Smooth muscle cell (in vitro differentiated cells): Measurements from ENCODE around the gene PRPF40A. TPM values are rescaled to one million over a fixed set of nuclear protein-coding genes. Genes with fewer than 3 reads are reported as not detected.

Experiments
- DNase-seq: peaks from one replicate; lab custom pipeline; 2025; ENCODE audit not compliant: unreplicated experiment; lab: John Stamatoyannopoulos, UW
- H2AFZ ChIP-seq: fragments of 200-600 bp; sonication (generic); 2 replicates; pipeline ENCODE4 v1.6.0; 2016; ENCODE audit warnings: antibody characterized with exemption, low read depth, mild to moderate bottlenecking
- H3F3A ChIP-seq: fragments of 200-600 bp; sonication (generic); 2 replicates; pipeline ENCODE4 v1.6.0; 2017; ENCODE audit warnings: antibody characterized with exemption, low read depth
- H3K27ac ChIP-seq: fragments of 200-600 bp; sonication (generic); 2 replicates; pipeline ENCODE4 v1.5.1; 2016; ENCODE audit warnings: low read depth, mild to moderate bottlenecking
- H3K27me3 ChIP-seq: fragments of 200-600 bp; sonication (generic); 2 replicates; pipeline ENCODE4 v1.6.1; 2016; ENCODE audit warnings: low read depth, mild to moderate bottlenecking
- H3K36me3 ChIP-seq: fragments of 200-600 bp; sonication (generic); 2 replicates; pipeline ENCODE4 v1.5.1; 2016; ENCODE audit warnings: low read depth
- H3K4me1 ChIP-seq: fragments of 200-600 bp; sonication (generic); 2 replicates; pipeline ENCODE4 v1.5.1; 2016; ENCODE audit warnings: low read depth
- H3K4me2 ChIP-seq: fragments of 200-600 bp; sonication (generic); 2 replicates; pipeline ENCODE4 v1.6.0; 2016; ENCODE audit warnings: mild to moderate bottlenecking
- H3K4me3 ChIP-seq: fragments of 200-600 bp; sonication (generic); 2 replicates; pipeline ENCODE4 v1.5.1; 2016; ENCODE audit warnings: mild to moderate bottlenecking
- H3K79me2 ChIP-seq: fragments of 200-600 bp; sonication (generic); 2 replicates; pipeline ENCODE4 v1.6.0; 2016; ENCODE audit warnings: low read depth, mild to moderate bottlenecking
- H3K9ac ChIP-seq: fragments of 200-600 bp; sonication (generic); 2 replicates; pipeline ENCODE4 v1.6.0; 2016; ENCODE audit warnings: low read depth
- H3K9me3 ChIP-seq: fragments of 200-600 bp; sonication (generic); replicated peaks from 2 replicates; pipeline ENCODE4 v1.5.1; 2016; ENCODE audit warnings: low read depth
- H4K20me1 ChIP-seq: fragments of 200-600 bp; sonication (generic); 2 replicates; pipeline ENCODE4 v1.6.0; 2016; ENCODE audit warnings: low read depth
- WGBS: methylation state at CpG from one replicate; pipeline ENCODE4 v1.1.7; 2016; ENCODE audit warnings: low lambda C conversion rate; 5-methylcytosine and 5-hydroxymethylcytosine counted together
- polyA plus RNA-seq: library from polyadenylated mRNA; unstranded; fragments of >200 nt; fragmentation: Nextera tagmentation; extraction: Ambion mirVana; gene quantifications from 2 replicates; pipeline ENCODE4 v1.2.1, GENCODE V29; 2016
- total RNA-seq: library from RNA; depleted of rRNA; stranded (reverse); fragments of >200 nt; gene quantifications from 2 replicates; pipeline ENCODE4 v1.2.3, GENCODE V29; 2014
- TF ChIP-seq, protein P1 (sequence below): fragments of 200-600 bp; sonication (generic); IDR thresholded peaks from 2 replicates; pipeline ENCODE4 v1.5.1; 2017; ENCODE audit warnings: borderline replicate concordance, mild to moderate bottlenecking, antibody characterized with exemption; ENCODE audit not compliant: insufficient read depth, poor library complexity, severe bottlenecking

The PRPF40A gene
- total and polyA plus RNA-seq, 2 experiments from 2014 or later = 93.4 to 117 TPM

GRCh38 chr2:152674334-152674733 lies 42.9 kb downstream of the PRPF40A start:
- no peaks in the 10 kb centered on the region for H3K27me3 ChIP-seq
- H3K36me3 ChIP-seq = peaks cover 62% of the 10 kb centered on the region
- H3K4me1 ChIP-seq = no peaks in the 10 kb centered on the region
- H2AFZ ChIP-seq = no peak overlapping the region
- H3F3A ChIP-seq = no peaks in the 10 kb centered on the region
- H4K20me1 ChIP-seq = peaks cover 10% of the 10 kb centered on the region
- TF ChIP-seq, protein P1, sequence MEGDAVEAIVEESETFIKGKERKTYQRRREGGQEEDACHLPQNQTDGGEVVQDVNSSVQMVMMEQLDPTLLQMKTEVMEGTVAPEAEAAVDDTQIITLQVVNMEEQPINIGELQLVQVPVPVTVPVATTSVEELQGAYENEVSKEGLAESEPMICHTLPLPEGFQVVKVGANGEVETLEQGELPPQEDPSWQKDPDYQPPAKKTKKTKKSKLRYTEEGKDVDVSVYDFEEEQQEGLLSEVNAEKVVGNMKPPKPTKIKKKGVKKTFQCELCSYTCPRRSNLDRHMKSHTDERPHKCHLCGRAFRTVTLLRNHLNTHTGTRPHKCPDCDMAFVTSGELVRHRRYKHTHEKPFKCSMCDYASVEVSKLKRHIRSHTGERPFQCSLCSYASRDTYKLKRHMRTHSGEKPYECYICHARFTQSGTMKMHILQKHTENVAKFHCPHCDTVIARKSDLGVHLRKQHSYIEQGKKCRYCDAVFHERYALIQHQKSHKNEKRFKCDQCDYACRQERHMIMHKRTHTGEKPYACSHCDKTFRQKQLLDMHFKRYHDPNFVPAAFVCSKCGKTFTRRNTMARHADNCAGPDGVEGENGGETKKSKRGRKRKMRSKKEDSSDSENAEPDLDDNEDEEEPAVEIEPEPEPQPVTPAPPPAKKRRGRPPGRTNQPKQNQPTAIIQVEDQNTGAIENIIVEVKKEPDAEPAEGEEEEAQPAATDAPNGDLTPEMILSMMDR = no peak
- over 99% methylated on average over 4 of the region's 4 CpGs for WGBS
- DNase-seq = no peak
- no peaks in the 10 kb centered on the region for H3K9me3 ChIP-seq
- H3K27ac ChIP-seq = no peak overlapping the region
- H3K79me2 ChIP-seq = no peaks in the 10 kb centered on the region
- no peak overlapping the region for H3K4me2 ChIP-seq
- H3K4me3 ChIP-seq = no peak overlapping the region
- H3K9ac ChIP-seq = no peak overlapping the region

GRCh38 chr2:152664725-152665124 lies 52.5 kb downstream of the PRPF40A start:
- TF ChIP-seq, protein P1 = no peak
- H3K36me3 ChIP-seq = peaks cover 46% of the 10 kb centered on the region
- 98% methylated on average over 7 of the region's 7 CpGs for WGBS

DNA sequence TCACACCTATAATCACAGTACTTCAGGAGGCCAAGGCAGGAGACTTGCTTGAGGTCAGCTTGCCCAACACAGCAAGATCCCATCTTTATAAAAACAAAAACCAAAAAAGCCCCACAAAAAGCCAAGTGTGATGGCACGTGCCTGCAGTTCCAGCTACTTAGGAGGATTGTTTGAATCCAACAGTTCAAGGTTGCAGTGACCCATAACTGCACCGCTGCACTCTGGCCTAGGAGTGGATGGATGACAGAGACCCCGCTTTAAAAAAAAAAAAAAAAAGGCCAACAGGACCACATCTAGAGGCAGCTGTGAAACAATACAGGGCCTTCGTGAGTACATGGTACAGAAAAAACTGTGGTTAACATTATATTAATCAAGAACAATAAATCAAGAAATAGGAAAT lies 56.2 kb downstream of the PRPF40A start:
- Histone ChIP-seq H3K27ac (no peak overlapping the region), H3K4me1 (no peaks in the 10 kb centered on the region), H3K4me2 (no peak overlapping the region), H3K36me3 (peaks cover 67% of the 10 kb centered on the region), H3K9me3 (no peaks in the 10 kb centered on the region), H3F3A (no peaks in the 10 kb centered on the region), H4K20me1 (no peaks in the 10 kb centered on the region), H3K27me3 (no peaks in the 10 kb centered on the region), H3K4me3 (no peak overlapping the region), H3K79me2 (no peaks in the 10 kb centered on the region), H2AFZ (no peak overlapping the region), H3K9ac (no peak overlapping the region)
- DNase-seq = no peak
- WGBS = 97% methylated on average over 4 of the region's 4 CpGs
- TF ChIP-seq, protein P1 = no peak

More at GRCh38 chr2:152664725-152665124, 52.5 kb downstream of the PRPF40A start:
- H3F3A ChIP-seq = no peaks in the 10 kb centered on the region
- no peaks in the 10 kb centered on the region for H3K4me1 ChIP-seq
- no peaks in the 10 kb centered on the region for H3K9me3 ChIP-seq
- H3K27me3 ChIP-seq = no peaks in the 10 kb centered on the region
- no peaks in the 10 kb centered on the region for H3K79me2 ChIP-seq
- DNase-seq = no peak
- H3K4me2 ChIP-seq = no peak overlapping the region
- no peak overlapping the region for H3K4me3 ChIP-seq
- H3K27ac ChIP-seq = no peak overlapping the region
- no peak overlapping the region for H3K9ac ChIP-seq
- no peak overlapping the region for H2AFZ ChIP-seq
- H4K20me1 ChIP-seq = no peaks in the 10 kb centered on the region

GRCh38 chr2:152658221-152658620 lies 59.0 kb downstream of the PRPF40A start:
- H3K27ac ChIP-seq = no peak overlapping the region
- H4K20me1 ChIP-seq = no peaks in the 10 kb centered on the region
- H3K9ac ChIP-seq = no peak overlapping the region
- H3F3A ChIP-seq = no peaks in the 10 kb centered on the region
- no peaks in the 10 kb centered on the region for H3K4me1 ChIP-seq
- no peaks in the 10 kb centered on the region for H3K79me2 ChIP-seq
- no peak for DNase-seq
- no peaks in the 10 kb centered on the region for H3K9me3 ChIP-seq
- WGBS = 92% methylated on average over 1 of the region's 1 CpG
- TF ChIP-seq, protein P1 = no peak
- H3K4me3 ChIP-seq = no peak overlapping the region
- H3K4me2 ChIP-seq = no peak overlapping the region
- peaks cover 61% of the 10 kb centered on the region for H3K36me3 ChIP-seq
- H2AFZ ChIP-seq = no peak overlapping the region
- no peaks in the 10 kb centered on the region for H3K27me3 ChIP-seq
